IMR-90 (cell line): ENCODE data around the gene BMP2K. TPM values are rescaled to one million over a fixed set of nuclear protein-coding genes. Genes with fewer than 3 reads are reported as not detected.

ENCODE experiments used
- ATAC-seq: fragments of 200-7000 bp; cut with Tn5 transposase; 2 replicates; pipeline ENCODE4 v1.9.1; 2020; ENCODE audit warnings: low read depth, mild to moderate bottlenecking, moderate library complexity
- BruUV-seq: library from RNA; stranded (reverse); fragments of 400-500 nt; replicated peaks from 2 replicates; lab custom pipeline; 2021; lab: Mats Ljungman, UMichigan
- CTCF ChIA-PET: fragments of 300-600 bp; formaldehyde crosslinking; extraction: SDS; loops from one replicate; lab custom pipeline; 2021; ENCODE audit warnings: antibody characterized with exemption; lab: Yijun Ruan, JAX
- POLR2A ChIA-PET: fragments of 300-600 bp; sonication (Branson Sonifier 250); formaldehyde crosslinking; loops from one replicate; lab custom pipeline; 2022; ENCODE audit warnings: antibody characterized with exemption; ENCODE audit not compliant: unreplicated experiment; lab: Charles Lee
- DNase-seq: peaks from one replicate; pipeline ENCODE4 v3.0.0; 2013
- H2AFZ ChIP-seq: replicated peaks from 2 replicates; pipeline ENCODE3; 2013; ENCODE audit warnings: low read length, mild to moderate bottlenecking; ENCODE audit not compliant: poor library complexity
- H2AK5ac ChIP-seq: 2 replicates; pipeline ENCODE4 v1.6.1; 2013; ENCODE audit warnings: low read depth, low read length, inconsistent platforms
- H2AK9ac ChIP-seq: replicated peaks from 2 replicates; pipeline ENCODE3; 2013; ENCODE audit warnings: mild to moderate bottlenecking, low read depth, low read length, moderate library complexity; ENCODE audit not compliant: poor library complexity
- H2BK120ac ChIP-seq: 2 replicates; pipeline ENCODE4 v1.6.1; 2013; ENCODE audit warnings: low read depth, low read length, inconsistent platforms
- H2BK15ac ChIP-seq: 3 replicates; pipeline ENCODE4 v1.6.1; 2013; ENCODE audit warnings: low read depth, low read length, inconsistent platforms
- H2BK20ac ChIP-seq: 2 replicates; pipeline ENCODE4 v1.6.1; 2013; ENCODE audit warnings: low read depth, mild to moderate bottlenecking, inconsistent platforms, low read length, moderate library complexity
- H2BK5ac ChIP-seq: 2 replicates; pipeline ENCODE4 v1.6.1; 2013; ENCODE audit warnings: mild to moderate bottlenecking, low read depth, low read length, inconsistent platforms; ENCODE audit not compliant: poor library complexity, severe bottlenecking
- H3K14ac ChIP-seq: replicated peaks from 2 replicates; pipeline ENCODE4 v1.6.1; 2013; ENCODE audit warnings: low read depth, low read length, inconsistent platforms
- H3K18ac ChIP-seq: 2 replicates; pipeline ENCODE4 v1.6.1; 2013; ENCODE audit warnings: low read depth, low read length, control low read depth
- H3K23ac ChIP-seq: 2 replicates; pipeline ENCODE4 v1.6.1; 2013; ENCODE audit warnings: low read depth, low read length, inconsistent platforms
- H3K27ac ChIP-seq: 2 replicates; pipeline ENCODE4 v1.5.1; 2013; ENCODE audit warnings: mild to moderate bottlenecking, control low read depth, low read length; ENCODE audit not compliant: insufficient read depth
- H3K27me3 ChIP-seq: 2 replicates; pipeline ENCODE4 v1.6.1; 2013; ENCODE audit warnings: low read length; ENCODE audit not compliant: control insufficient read depth, insufficient read depth
- H3K36me3 ChIP-seq: 2 replicates; pipeline ENCODE4 v1.6.1; 2013; ENCODE audit warnings: low read length, mixed read lengths; ENCODE audit not compliant: control insufficient read depth, insufficient read depth
- H3K4ac ChIP-seq: 2 replicates; pipeline ENCODE4 v1.6.1; 2013; ENCODE audit warnings: low read depth, low read length, inconsistent platforms
- H3K4me1 ChIP-seq: 2 replicates; pipeline ENCODE4 v1.6.1; 2013; ENCODE audit warnings: low read length, mixed read lengths; ENCODE audit not compliant: control insufficient read depth, insufficient read depth
- H3K4me2 ChIP-seq: 2 replicates; pipeline ENCODE4 v1.6.1; 2013; ENCODE audit warnings: low read depth, mild to moderate bottlenecking, control low read depth, low read length, moderate library complexity
- H3K4me3 ChIP-seq: 2 replicates; pipeline ENCODE4 v1.5.1; 2013; ENCODE audit warnings: low read depth, mild to moderate bottlenecking, control low read depth, low read length, moderate library complexity; ENCODE audit not compliant: insufficient read depth
- H3K56ac ChIP-seq: 2 replicates; pipeline ENCODE4 v1.6.1; 2013; ENCODE audit warnings: low read length, inconsistent platforms; ENCODE audit not compliant: insufficient read depth; ENCODE audit errors: extremely low read depth
- H3K79me1 ChIP-seq, 2 experiments: 2 replicates each; pipeline ENCODE4 v1.6.1; 2013; ENCODE audit warnings: low read length in 2 of 2, inconsistent platforms in 1 of 2, low read depth in 1 of 2
- H3K9ac ChIP-seq: 2 replicates; pipeline ENCODE4 v1.6.1; 2013; ENCODE audit warnings: low read depth, low read length, control low read depth
- H3K9me1 ChIP-seq: 2 replicates; pipeline ENCODE4 v1.6.1; 2013; ENCODE audit warnings: low read length, inconsistent platforms; ENCODE audit not compliant: insufficient read depth
- H3K9me3 ChIP-seq: 2 replicates; pipeline ENCODE4 v1.6.1; 2013; ENCODE audit warnings: low read length; ENCODE audit not compliant: control insufficient read depth, insufficient read depth
- H4K20me1 ChIP-seq: 2 replicates; pipeline ENCODE4 v1.6.1; 2013; ENCODE audit warnings: low read length, inconsistent platforms; ENCODE audit not compliant: insufficient read depth
- H4K5ac ChIP-seq: 2 replicates; pipeline ENCODE4 v1.6.1; 2013; ENCODE audit warnings: mild to moderate bottlenecking, low read depth, low read length, control low read depth
- H4K8ac ChIP-seq, 2 experiments: 2 replicates each; pipeline ENCODE4 v1.6.1; 2013; ENCODE audit warnings: low read depth in 2 of 2, low read length in 2 of 2, control low read depth in 1 of 2, inconsistent platforms in 1 of 2
- H4K91ac ChIP-seq: 2 replicates; pipeline ENCODE4 v1.6.1; 2013; ENCODE audit warnings: low read depth, low read length, inconsistent platforms; ENCODE audit not compliant: insufficient read depth
- MAZ ChIP-seq: IDR thresholded peaks from 2 replicates; pipeline ENCODE4 v1.6.1; 2012; ENCODE audit warnings: low read depth, mild to moderate bottlenecking, low read length, improper control_type of control experiment, moderate library complexity, borderline replicate concordance
- WGBS, 2 experiments: methylation state at CpG; one replicate each; pipeline versions ENCODE4 v1.1.5 to v1.1.7; 2013; ENCODE audit warnings: missing lambda C conversion rate in 2 of 2; ENCODE audit not compliant: insufficient read length in 1 of 2; ENCODE audit errors: extremely low coverage in 2 of 2; 5-methylcytosine and 5-hydroxymethylcytosine counted together
- dilution Hi-C: fragments of 300-500 bp; cut with HindIII; formaldehyde crosslinking; loops from one replicate; pipeline ENCODE4 v1.14.3; 2018; ENCODE audit warnings: low sequenced_read_pairs; ENCODE audit not compliant: unreplicated experiment
- in situ Hi-C: fragments of 300-500 bp; cut with MboI; formaldehyde crosslinking; loops from 3 replicates; pipeline ENCODE4 v1.14.3; 2019; ENCODE audit warnings: low sequenced_read_pairs, inconsistent platforms, mixed read lengths
- intact Hi-C: fragments of 100-400 bp; cut with micrococcal nuclease; formaldehyde crosslinking; loops from 2 replicates; pipeline ENCODE4 v1.10.0; 2022
- polyA plus RNA-seq, 3 experiments: library from polyadenylated mRNA; depleted of rRNA; stranded (reverse); fragments of >200 nt; gene quantifications; 2 replicates each; pipeline ENCODE4 v1.2.3, GENCODE V29; 2012; ENCODE audit warnings: low replicate concordance in 1 of 3
- total RNA-seq: library from RNA; depleted of rRNA; stranded (reverse); fragments of >200 nt; gene quantifications from 2 replicates; pipeline ENCODE4 v1.2.3, GENCODE V29; 2012

The BMP2K gene
- total and polyA plus RNA-seq, 2 of the 4 experiments (the other 2 are of a cell fraction): 15.8 to 46.1 TPM

DNA sequence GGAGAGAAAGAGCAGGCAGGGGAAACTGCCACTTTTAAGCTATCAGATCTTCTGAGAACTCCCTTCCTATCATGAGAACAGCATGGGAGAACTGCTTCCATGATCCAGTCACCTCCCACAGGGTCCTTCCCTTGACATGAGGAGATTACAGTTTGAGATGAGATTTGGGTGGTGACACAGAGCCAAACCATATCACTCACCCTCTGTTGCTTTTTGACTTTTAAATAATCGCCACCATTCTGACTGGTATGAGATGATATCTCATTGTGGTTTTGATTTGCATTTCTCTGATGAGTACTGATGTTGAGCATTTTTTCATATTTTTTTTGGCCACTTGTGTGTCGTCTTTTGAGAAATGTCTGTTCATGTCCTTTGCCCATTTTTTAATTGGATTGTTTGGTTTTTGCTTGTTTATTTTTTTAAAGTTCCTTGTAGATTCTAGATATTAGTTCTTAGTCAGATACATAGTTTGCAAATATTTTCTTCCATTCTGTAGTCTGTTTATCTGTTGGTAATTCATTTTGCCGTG lies 169.6 kb downstream of the BMP2K start:
- H3K23ac ChIP-seq: no peak overlapping the region
- H3K4me3 ChIP-seq: no peak overlapping the region
- H3K9me3 ChIP-seq: no peaks in the 10 kb centered on the region
- intact Hi-C loops: no loop called here
- H3K27me3 ChIP-seq: peaks cover 16% of the 10 kb centered on the region
- H2BK20ac ChIP-seq: no peak overlapping the region
- H3K4ac ChIP-seq: no peak overlapping the region
- no peak overlapping the region for H3K18ac ChIP-seq
- H3K4me2 ChIP-seq: no peak overlapping the region
- H2BK15ac ChIP-seq: no peak overlapping the region
- ATAC-seq (no peak), DNase-seq (no peak)
- H4K91ac ChIP-seq: no peak overlapping the region
- no peak overlapping the region for H2BK120ac ChIP-seq
- TF ChIP-seq MAZ: no peak
- H3K56ac ChIP-seq: no peak overlapping the region
- H2AFZ ChIP-seq: no peak overlapping the region
- in situ Hi-C loops: loop anchor here (10.0 to 25.0 kb wide), 2 partner anchors 1249 to 1392 kb away; partner anchors contain the start of genes CFAP299 and PRDM8
- no peaks in the 10 kb centered on the region for H3K9me1 ChIP-seq
- H3K36me3 ChIP-seq: no peaks in the 10 kb centered on the region
- BruUV-seq: no TSS peak
- WGBS, 2 experiments: no CpG with 5 or more reads among the region's 3 CpGs
- no peak overlapping the region for H4K8ac ChIP-seq
- no peaks in the 10 kb centered on the region for H4K20me1 ChIP-seq
- H2AK5ac ChIP-seq: no peak overlapping the region
- H4K5ac ChIP-seq: no peak overlapping the region
- dilution Hi-C loops: no loop called here
- no peak overlapping the region for H3K9ac ChIP-seq
- no peaks in the 10 kb centered on the region for H3K79me1 ChIP-seq
- no peak overlapping the region for H3K14ac ChIP-seq
- ChIA-PET CTCF (no interaction called here), POLR2A (no interaction called here)
- H3K4me1 ChIP-seq: no peaks in the 10 kb centered on the region
- no peak overlapping the region for H2AK9ac ChIP-seq
- no peak overlapping the region for H2BK5ac ChIP-seq
- no peak overlapping the region for H3K27ac ChIP-seq
